Coronary artery (tissue), 2 donors: Measurements from ENCODE around the gene WIPF2.
A peak's percentile ranks its signal among the peaks of the same experiment; 100 is the strongest.

Experiments
- DNase-seq: peaks from one replicate; pipeline ENCODE4 v3.0.0-alpha.2; 2017; ENCODE audit warnings: low spot score
- H3K27ac ChIP-seq, 2 donors: fragments of 200-600 bp; sonication (generic); one replicate each; pipeline ENCODE4 v1.5.1; 2016 to 2019
- H3K4me3 ChIP-seq: fragments of 200-600 bp; sonication (generic); 2 replicates; pipeline ENCODE4 v1.5.1; 2016; ENCODE audit warnings: mild to moderate bottlenecking, moderate library complexity
- TF ChIP-seq, protein P1 (sequence below): fragments of 200-600 bp; sonication (generic); IDR thresholded peaks from one replicate; pipeline ENCODE4 v1.5.1; 2019; ENCODE audit warnings: antibody characterized with exemption

The WIPF2 gene

DNA sequence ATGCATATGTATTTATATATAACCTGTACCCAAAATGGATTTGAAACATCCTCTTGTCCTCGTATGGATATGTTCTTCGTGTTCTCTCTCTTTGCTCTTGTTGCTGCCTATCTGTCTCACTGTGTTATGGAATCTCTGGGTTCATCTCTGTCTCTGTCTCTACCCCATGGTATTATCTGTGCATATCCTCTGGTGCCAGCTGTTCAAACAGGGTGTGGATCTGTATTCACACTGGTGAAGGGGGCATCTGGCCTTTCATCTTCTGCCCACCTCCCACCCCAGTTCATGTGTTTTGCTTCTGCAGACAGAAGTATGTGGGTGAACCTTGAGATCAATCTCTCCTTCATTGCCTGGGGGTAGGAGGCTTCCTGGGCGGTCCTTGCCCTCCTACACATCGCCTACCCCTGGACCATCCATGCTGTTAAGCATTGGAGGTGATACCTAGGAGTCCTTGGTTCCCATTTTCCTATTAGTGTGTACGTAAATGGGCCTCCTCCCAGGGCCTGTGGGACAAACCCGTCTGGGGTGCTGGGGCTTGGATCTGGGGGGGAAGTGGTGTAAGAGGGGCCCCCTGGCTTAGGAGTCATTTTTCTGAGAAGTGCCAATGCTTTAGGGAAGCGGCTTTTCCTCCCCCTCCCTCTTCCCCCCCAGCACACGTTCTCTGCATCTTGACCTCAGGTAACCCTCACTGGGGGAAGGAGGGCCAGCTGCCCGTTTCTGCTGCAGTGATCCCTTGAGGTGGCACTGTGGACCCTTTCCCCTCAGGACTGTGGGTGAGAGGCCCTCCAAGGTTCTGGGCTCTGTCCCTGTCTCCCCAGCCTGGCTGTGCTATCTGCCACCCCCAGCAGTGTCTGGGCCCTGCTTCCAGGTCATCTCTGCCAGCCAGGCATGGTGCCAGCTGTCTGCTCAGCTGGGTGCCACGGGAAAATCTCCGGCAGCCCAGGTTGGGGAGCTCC lies 111.0 kb downstream of the WIPF2 start:
- Histone ChIP-seq H3K27ac (peak overlapping the region; percentile 83 to 95), H3K4me3 (no peak overlapping the region)
- TF ChIP-seq, protein P1, sequence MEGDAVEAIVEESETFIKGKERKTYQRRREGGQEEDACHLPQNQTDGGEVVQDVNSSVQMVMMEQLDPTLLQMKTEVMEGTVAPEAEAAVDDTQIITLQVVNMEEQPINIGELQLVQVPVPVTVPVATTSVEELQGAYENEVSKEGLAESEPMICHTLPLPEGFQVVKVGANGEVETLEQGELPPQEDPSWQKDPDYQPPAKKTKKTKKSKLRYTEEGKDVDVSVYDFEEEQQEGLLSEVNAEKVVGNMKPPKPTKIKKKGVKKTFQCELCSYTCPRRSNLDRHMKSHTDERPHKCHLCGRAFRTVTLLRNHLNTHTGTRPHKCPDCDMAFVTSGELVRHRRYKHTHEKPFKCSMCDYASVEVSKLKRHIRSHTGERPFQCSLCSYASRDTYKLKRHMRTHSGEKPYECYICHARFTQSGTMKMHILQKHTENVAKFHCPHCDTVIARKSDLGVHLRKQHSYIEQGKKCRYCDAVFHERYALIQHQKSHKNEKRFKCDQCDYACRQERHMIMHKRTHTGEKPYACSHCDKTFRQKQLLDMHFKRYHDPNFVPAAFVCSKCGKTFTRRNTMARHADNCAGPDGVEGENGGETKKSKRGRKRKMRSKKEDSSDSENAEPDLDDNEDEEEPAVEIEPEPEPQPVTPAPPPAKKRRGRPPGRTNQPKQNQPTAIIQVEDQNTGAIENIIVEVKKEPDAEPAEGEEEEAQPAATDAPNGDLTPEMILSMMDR, result no peak
- no peak for DNase-seq

DNA sequence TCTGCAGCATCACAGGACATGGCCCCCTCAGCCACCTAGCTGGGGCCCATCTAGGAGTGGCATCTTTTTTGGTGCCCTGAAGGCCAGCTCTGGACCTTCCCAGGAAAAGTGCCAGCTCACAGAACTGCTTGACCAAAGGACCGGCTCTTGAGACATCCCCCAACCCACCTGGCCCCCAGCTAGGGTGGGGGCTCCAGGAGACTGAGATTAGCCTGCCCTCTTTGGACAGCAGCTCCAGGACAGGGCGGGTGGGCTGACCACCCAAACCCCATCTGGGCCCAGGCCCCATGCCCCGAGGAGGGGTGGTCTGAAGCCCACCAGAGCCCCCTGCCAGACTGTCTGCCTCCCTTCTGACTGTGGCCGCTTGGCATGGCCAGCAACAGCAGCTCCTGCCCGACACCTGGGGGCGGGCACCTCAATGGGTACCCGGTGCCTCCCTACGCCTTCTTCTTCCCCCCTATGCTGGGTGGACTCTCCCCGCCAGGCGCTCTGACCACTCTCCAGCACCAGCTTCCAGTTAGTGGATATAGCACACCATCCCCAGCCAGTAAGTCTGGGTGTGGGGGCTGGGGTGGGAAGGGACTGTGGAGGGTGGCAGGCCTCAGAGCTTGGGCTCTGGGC lies 111.9 kb downstream of the WIPF2 start:
- peak overlapping the region; percentile 65 for H3K4me3 ChIP-seq
- TF ChIP-seq, protein P1, result no peak
- DNase-seq, result no peak
- peak overlapping the region; percentile 83 to 95 for H3K27ac ChIP-seq

DNA sequence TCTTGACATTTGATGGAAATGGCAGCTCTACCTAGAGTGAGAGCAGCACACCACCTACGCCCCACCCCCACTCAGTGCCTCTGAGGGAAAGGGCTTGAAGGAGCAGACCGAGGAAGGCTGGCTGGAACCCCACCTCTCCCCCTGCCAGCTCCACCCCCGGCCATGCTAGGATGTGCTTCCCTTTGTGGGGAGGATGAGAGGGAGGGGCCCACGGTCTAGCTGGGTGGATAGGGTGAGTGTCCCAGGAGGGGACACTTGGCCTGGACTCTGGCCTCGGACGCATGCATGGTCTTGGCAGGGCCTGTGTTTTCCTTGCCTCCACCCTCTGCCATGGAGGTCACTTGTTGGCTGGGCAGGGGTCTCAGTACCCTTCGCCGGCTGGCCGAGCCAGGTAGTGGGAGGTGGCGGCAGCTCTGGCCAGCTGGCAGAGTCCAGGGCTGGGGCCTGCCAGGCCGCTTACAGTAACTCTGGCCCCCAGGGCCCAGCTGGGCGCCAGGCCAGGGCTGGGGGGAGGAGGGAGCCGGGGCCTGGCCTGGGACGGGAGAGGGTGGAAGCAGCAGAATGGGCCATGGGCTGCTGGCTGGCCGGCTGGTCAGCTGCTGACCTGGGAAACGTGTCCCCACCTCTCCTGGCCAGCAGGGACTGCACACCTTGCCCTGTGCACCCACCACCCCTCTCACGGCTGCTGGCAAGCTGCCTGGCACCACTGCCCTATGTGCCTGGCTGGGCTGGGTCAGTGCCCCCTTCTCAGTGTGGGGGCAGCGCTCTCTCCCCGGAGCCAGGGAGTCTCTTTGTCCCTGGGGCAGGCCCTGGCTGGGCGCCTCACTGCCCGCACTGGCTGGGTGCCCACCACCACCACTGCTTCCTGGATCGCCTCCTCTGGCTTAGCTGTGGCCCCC lies 112.9 kb downstream of the WIPF2 start:
- H3K27ac ChIP-seq, result peak overlapping the region; percentile 83 to 95
- TF ChIP-seq, protein P1, result no peak
- peak; percentile 97 for DNase-seq
- peak overlapping the region; percentile 65 for H3K4me3 ChIP-seq
